ENCODE results near the gene NOC2L. TPM values are rescaled to one million over a fixed set of nuclear protein-coding genes. Genes with fewer than 3 reads are reported as not detected.
A peak's percentile ranks its signal among the peaks of the same experiment; 100 is the strongest.

Gene NOC2L
- total and polyA plus RNA-seq, 2 donors (not counting 3 experiments of a cell fraction or from before 2014, with no cell fraction given) = 55.3 to 87.9 TPM

GRCh38 chr1:969260-969855, 10.3 kb upstream of the NOC2L start:
- Histone ChIP-seq H3K4me1 (ENCODE audit: control insufficient read depth, extremely low read depth, insufficient read depth, low read length) (peaks cover 11% of the 10 kb centered on the region), H3K4me3 (replicated peaks in 1 of 3; ENCODE audit: insufficient read depth in 1 of 3, low read depth in 1 of 3, low read length in 3 of 3) (no peak overlapping the region), H3K36me3 (ENCODE audit: control insufficient read depth in 2 of 2, extremely low read depth in 1 of 2, insufficient read depth in 2 of 2, low read length in 2 of 2) (no peaks in the 10 kb centered on the region), H3K9me3 (replicated peaks; ENCODE audit: control insufficient read depth, insufficient read depth, low read length) (no peaks in the 10 kb centered on the region), H4K20me1 (replicated peaks; ENCODE audit: control insufficient read depth, extremely low read depth, insufficient read depth, low read length) (no peaks in the 10 kb centered on the region), H2AFZ (ENCODE audit: low read depth, low read length) (no peak overlapping the region), H3K9me1 (replicated peaks; ENCODE audit: control insufficient read depth, extremely low read depth, insufficient read depth, low read length) (no peaks in the 10 kb centered on the region), H3K9ac (replicated peaks; ENCODE audit: extremely low read depth, insufficient read depth, low read length) (no peak overlapping the region), H3K27me3 (ENCODE audit: control insufficient read depth in 2 of 2, insufficient read depth in 2 of 2, low read length in 2 of 2) (peaks cover 2% of the 10 kb centered on the region in 2 experiments), H3K4me2 (ENCODE audit: insufficient read depth, low read length) (no peak overlapping the region), H3K27ac (ENCODE audit: insufficient read depth, low read depth, low read length) (no peak overlapping the region), H3K79me2 (ENCODE audit: control insufficient read depth, insufficient read depth, low read length) (no peaks in the 10 kb centered on the region)
- TF ChIP-seq EZH2 (IDR thresholded peaks at IDR 0.05; ENCODE audit: borderline replicate concordance, low read depth, low read length, severe bottlenecking) = no peak
- TF ChIP-seq MYC (IDR thresholded peaks at IDR 0.05; ENCODE audit: low read depth, low read length) = no peak
- no peak for TF ChIP-seq POLR2AphosphoS5 (IDR thresholded peaks at IDR 0.05; ENCODE audit: insufficient read depth, low read depth, low read length)
- TF ChIP-seq, protein P1, sequence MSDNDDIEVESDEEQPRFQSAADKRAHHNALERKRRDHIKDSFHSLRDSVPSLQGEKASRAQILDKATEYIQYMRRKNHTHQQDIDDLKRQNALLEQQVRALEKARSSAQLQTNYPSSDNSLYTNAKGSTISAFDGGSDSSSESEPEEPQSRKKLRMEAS (IDR thresholded peaks at IDR 0.05; ENCODE audit: insufficient read depth, insufficient read length) = peak; percentile 23
- ChIA-PET POLR2A (no interaction called here), CTCF (no interaction called here)
- intact Hi-C loops (cut with micrococcal nuclease) = no loop called here
- DNase-seq (ENCODE audit: low read depth, low spot score) (no peak), FAIRE-seq (no peak)
- no TSS peak for BruUV-seq (replicated peaks)
- dilution Hi-C loops (cut with MboI; ENCODE audit: extremely low pct_ligation_motif_present, low sequenced_read_pairs) = no loop called here

GRCh38 chr1:967466-968343, 8.6 kb upstream of the NOC2L start:
- no TSS peak for BruUV-seq (replicated peaks)
- no peaks in the 10 kb centered on the region for H3K79me2 ChIP-seq (ENCODE audit: control insufficient read depth, insufficient read depth, low read length)
- peaks cover 2% of the 10 kb centered on the region in 2 experiments for H3K27me3 ChIP-seq (ENCODE audit: control insufficient read depth in 2 of 2, insufficient read depth in 2 of 2, low read length in 2 of 2)
- H3K4me2 ChIP-seq (ENCODE audit: insufficient read depth, low read length) = no peak overlapping the region
- no peaks in the 10 kb centered on the region for H3K36me3 ChIP-seq (ENCODE audit: control insufficient read depth in 2 of 2, extremely low read depth in 1 of 2, insufficient read depth in 2 of 2, low read length in 2 of 2)
- no peak overlapping the region for H3K9ac ChIP-seq (replicated peaks; ENCODE audit: extremely low read depth, insufficient read depth, low read length)
- ChIA-PET CTCF (interaction anchor here (0.6 to 1.8 kb wide), 8 partner anchors 8 to 324 kb away, joined by 3 to 13 read pairs (median 4); partner anchors contain the start of gene PERM1), POLR2A (no interaction called here)
- intact Hi-C loops (cut with micrococcal nuclease) = no loop called here
- TF ChIP-seq CTCF (IDR thresholded peaks at IDR 0.05; ENCODE audit: extremely low read depth in 1 of 2, insufficient read depth in 1 of 2, low read depth in 1 of 2, low read length in 2 of 2) (no peak), FOS (IDR thresholded peaks at IDR 0.05; ENCODE audit: borderline replicate concordance, insufficient read depth, low read length) (no peak), MYC (IDR thresholded peaks at IDR 0.05; ENCODE audit: low read depth, low read length) (no peak), JUN (IDR thresholded peaks at IDR 0.05; ENCODE audit: borderline replicate concordance, insufficient read depth, insufficient read length, low read depth) (no peak), EZH2 (IDR thresholded peaks at IDR 0.05; ENCODE audit: borderline replicate concordance, low read depth, low read length, severe bottlenecking) (no peak), GATA2 (IDR thresholded peaks at IDR 0.05; ENCODE audit: insufficient read depth, insufficient read length, low read depth, low read length) (no peak), POLR2A (IDR thresholded peaks at IDR 0.05; ENCODE audit: low read depth, low read length) (no peak), POLR2AphosphoS5 (IDR thresholded peaks at IDR 0.05; ENCODE audit: insufficient read depth, low read depth, low read length) (no peak)
- TF ChIP-seq, protein P1 (IDR thresholded peaks at IDR 0.05; ENCODE audit: insufficient read depth, insufficient read length) = no peak
- DNase-seq (ENCODE audit: low read depth, low spot score) (no peak), FAIRE-seq (no peak)
- no peak overlapping the region for H3K27ac ChIP-seq (ENCODE audit: insufficient read depth, low read depth, low read length)
- dilution Hi-C loops (cut with MboI; ENCODE audit: extremely low pct_ligation_motif_present, low sequenced_read_pairs) = no loop called here
- H3K9me1 ChIP-seq (replicated peaks; ENCODE audit: control insufficient read depth, extremely low read depth, insufficient read depth, low read length) = no peaks in the 10 kb centered on the region
- peaks cover 11% of the 10 kb centered on the region for H3K4me1 ChIP-seq (ENCODE audit: control insufficient read depth, extremely low read depth, insufficient read depth, low read length)
- H4K20me1 ChIP-seq (replicated peaks; ENCODE audit: control insufficient read depth, extremely low read depth, insufficient read depth, low read length) = no peaks in the 10 kb centered on the region
- H2AFZ ChIP-seq (ENCODE audit: low read depth, low read length) = no peak overlapping the region
- H3K9me3 ChIP-seq (replicated peaks; ENCODE audit: control insufficient read depth, insufficient read depth, low read length) = no peaks in the 10 kb centered on the region
- H3K4me3 ChIP-seq (replicated peaks in 1 of 3; ENCODE audit: insufficient read depth in 1 of 3, low read depth in 1 of 3, low read length in 3 of 3) = no peak overlapping the region

Data from endothelial cell of umbilical vein (primary cell).